HG03439 (cell line): Measurements from ENCODE around the gene GFPT1.
"Not testable (repeated sequence)": the region's sequence is repeated elsewhere in the genome, so short reads cannot be mapped to it uniquely, and the experiment has no call there.

Experiments
- ATAC-seq: cut with Tn5 transposase; IDR thresholded peaks from one replicate; pipeline ENCODE4 v1.9.1; 2021; ENCODE audit warnings: mild to moderate bottlenecking, moderate library complexity; ENCODE audit not compliant: unreplicated experiment

Gene GFPT1

DNA sequence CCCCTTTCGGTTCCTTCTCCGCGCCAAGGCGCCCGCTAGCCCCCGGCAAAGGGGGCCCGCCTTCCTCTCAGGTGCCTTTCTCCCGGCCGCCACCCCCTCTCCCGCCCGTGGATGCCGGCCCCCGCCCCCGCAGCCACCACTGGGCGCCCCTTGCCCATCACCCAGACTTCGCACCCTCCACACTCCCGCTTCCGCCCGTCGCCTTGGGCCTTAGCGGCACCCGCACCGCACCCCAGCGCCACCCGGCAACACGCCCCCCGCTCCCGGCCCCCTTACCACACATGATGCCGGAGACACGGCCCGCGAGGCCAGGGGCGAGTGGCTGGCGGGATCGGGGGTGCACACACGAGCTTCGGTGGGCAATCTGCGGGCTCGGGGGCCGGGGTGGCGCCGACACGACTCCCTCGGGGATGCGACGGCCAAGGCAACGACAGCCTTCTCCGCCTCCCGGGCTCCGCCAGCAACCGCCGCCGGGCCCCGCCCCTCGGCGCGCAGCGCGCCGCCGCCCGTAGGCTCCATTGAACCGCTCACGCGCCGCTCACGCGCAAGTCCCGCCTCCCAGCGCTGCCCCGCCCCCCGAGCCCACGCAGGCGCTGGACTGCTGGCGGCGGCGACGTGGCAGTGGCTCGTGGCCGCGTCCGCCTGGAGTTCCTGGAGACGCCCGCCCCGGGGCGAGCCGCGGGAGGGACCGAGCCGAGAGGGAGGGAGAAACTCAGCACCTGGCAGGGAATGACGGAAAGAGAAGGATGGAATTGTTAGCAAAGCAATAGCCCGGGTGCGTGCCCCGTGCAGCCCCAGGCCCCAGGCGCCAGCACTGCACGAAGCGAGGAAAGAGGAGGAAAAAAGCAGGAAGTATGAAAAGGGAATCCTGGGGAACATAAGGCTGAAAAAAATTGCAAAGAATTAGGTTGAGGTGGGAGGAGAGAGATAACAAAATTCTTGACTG lies at the start of gene GFPT1:
Gene GFPT1 (minus strand): TSS at position 439 of the 946 bp plus-strand sequence. CDS start 156 bp downstream, at position 283.
- peak; percentile 88 for ATAC-seq

DNA sequence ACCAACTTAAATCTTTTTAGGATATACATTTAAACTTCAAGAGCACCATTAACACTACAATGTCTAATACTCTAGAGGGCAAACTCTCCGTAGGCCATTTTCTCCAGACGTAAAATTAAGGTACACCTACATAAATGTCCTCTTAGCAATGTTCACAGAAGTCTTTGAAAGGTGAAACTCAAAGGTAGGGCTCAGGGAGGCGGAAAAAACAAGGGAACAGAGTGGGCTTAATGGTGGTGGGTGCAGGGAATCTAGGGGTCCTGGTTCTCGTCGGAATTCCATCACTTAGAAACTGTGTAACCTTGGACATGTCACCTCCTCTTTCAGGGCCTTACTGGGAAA lies 49.5 kb upstream of the GFPT1 start:
- no peak for ATAC-seq

DNA sequence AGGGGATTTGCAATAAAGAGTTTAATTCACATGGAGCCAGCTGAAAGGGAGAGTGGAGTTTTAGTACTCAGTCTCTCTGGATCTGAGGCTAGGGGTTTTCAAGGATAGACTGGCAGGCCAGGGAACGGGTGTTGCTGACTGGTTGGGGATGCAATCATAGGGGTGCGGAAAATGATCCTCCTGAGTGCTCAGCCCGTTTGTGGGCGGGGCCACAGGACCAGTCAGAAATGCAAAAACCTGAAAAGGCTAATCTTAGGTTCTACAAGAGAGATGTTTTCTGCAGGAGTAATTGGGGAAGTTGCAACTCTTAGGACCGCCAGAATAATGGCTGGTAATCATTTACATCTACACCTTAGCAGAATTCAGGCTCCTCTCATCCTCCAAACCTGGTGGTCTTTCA lies 47.7 kb upstream of the GFPT1 start:
- ATAC-seq: no peak

DNA sequence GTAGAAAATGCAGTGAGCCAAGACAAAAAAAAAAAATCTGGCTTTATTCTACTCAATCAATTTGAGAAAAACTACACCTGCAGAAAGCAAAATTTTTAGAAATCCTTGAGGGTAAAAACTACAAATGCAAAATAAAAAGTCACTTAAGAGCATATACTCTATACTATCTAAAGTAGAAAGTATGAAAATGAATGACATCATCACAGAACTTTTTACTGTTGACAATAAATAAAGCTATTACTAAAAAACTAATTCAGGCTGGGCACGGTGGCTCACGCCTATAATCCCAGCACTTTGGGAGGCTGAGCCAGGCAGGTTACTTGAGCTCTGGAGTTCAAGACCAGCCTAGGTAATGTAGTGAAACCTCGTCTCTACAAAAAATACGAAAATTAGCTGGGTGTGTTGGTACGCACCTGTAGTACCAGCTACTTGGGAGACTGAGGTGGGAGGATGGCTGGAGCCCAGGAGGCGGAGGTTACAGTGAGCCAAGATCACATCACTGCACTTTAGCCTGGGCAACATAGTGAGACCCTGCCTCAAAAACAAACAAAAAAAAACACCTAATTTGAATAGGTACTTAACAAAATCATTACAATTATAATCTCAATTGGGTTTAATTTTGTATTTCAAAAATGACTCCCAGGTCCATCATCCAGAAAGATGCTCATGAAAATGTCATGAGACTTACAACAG lies 42.6 kb upstream of the GFPT1 start:
- ATAC-seq: no peak

DNA sequence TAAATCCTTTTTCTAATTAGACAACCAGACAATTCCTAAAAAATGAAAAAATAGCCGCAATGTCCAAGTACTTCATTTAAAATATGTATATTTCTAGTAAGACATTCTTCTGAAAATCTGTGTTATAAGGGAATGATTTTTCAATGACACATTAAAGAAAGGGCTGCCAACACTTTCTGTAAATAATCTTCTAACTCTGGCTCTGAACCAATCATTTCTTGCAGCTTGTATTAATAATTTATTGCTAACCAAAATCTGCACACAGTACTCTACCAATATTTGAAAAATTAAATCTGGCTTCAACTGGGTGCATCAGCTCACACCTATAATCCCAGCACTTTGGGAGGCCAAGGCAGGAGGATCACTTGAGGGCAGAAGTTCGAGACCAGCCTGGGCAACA lies 42.0 kb upstream of the GFPT1 start:
- ATAC-seq: no peak

DNA sequence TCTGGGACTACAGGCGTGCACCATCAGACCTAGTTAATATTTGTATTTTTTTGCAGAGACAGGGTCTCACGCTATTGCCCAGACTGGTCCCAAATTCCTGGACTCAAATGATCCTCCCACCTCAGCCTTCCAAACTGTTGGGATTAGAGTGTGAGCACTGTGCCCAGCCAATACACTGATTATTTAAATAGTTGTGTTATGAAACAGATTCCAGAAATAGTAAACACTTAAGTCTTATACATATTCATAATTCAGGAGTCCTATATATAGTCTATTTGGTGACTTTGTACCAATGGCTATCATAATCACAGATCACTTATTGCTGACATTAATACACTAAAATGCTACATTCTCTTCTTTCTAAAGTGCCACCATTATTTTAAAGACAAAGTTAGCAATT lies 37.4 kb upstream of the GFPT1 start:
- no peak for ATAC-seq

DNA sequence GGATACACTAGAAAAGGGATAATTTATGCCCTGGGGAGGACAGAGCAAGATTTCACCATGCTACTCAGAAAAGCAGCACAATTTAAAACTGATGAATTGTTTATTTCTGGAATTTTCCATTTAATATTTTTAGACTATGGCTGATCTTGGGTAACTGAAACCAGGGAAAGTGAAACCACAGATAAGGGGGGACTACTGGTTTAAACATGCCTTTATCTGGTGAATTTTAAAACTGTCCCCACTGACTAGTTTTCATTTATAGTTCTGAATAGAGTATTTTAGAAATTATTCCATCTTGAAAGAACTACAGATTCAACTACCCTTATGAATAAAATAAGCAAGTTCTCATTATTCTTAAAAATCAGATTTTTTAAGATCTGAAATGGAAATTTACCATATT lies 35.2 kb upstream of the GFPT1 start:
- no peak for ATAC-seq

DNA sequence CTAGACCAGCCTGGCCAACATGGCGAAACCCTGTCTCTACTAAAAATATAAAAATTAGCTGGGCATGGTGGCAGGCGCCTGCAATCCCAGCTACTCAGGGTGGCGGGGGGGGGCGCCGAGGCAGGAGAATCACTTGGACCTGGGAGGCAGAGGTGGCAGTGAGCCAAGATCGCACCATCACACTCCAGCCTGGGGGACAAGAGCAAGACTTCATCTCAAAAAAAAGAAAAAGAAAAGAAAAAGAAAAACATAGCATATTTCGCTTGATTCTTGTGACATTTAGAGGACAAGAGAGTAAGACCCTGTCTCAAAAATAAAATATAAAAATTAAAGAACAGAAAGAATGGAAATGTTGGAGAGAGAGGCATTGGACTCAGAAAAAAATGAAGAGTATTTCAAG lies 32.1 kb upstream of the GFPT1 start:
- ATAC-seq: not testable (repeated sequence)

DNA sequence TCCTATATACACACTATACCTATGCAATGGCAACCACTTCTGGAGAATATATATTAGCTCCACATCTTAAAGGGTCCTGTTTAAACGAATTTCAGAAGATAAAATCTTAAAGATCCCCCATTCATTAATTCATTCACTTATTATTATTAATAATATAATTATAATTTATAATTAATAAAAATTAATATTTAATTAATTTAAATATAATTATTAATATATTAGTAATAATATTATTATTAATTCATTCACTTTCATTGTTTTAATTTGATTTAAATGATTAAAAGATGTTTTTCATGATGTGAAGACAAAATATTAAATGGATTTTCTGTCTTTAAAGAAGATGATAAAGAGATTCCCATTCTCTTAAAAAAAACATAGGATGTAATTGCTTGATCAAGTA lies 29.1 kb upstream of the GFPT1 start:
- no peak for ATAC-seq

DNA sequence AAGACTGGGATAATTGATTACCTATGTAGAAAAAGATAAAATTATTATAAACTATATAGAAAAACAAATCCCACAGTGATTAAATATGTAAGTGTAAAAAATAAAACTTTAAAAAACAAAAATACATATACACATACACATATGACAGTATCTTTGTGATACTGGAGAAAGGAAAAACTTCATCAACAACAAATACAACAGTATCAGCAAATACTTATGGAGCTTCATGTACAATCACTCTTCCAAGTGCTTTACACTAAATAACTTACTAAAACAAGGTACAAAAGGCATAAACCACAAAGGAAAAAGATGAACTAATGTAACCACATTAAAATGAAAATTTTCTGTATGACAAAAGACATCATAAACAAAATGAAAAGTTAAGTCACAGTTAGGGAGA lies 24.1 kb upstream of the GFPT1 start:
- no peak for ATAC-seq

DNA sequence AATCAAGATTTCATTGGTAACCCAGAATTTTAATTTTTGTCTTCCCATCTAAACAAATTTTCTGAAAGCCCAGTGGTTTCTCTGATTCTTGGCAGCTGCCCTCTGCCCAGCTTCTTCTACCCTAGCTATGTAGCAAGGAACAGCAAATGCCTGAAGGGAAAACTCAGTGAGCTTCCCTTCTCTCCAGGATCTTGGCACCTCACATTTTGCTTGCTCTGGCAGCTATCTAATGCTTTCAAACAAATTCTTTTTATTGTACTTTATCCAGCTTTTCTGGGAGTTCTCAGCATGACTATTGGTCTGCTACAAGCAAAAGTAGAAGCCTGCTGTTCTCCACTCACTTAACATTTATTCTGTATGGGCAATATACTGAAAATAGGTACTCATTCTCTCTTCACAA lies 18.3 kb upstream of the GFPT1 start:
- ATAC-seq: no peak

DNA sequence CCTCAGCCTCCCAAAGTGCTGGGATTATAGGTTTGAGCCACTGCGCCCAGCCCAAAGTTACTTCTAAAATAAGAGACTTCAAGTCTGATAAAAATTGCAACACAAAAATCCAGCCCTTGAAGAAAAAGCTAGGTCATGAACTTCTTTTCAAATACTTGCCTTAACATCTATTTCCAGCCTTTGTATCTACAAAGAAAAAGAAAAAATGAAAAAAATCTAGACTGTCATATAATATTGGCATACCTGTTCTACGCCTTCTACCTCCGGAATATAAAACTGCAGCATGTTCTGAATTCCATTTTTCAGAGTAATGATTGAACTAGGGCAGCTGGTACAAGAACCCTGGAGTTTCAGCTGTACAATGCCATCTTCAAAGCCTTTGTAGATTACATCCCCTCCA lies 13.1 kb upstream of the GFPT1 start:
- no peak for ATAC-seq

DNA sequence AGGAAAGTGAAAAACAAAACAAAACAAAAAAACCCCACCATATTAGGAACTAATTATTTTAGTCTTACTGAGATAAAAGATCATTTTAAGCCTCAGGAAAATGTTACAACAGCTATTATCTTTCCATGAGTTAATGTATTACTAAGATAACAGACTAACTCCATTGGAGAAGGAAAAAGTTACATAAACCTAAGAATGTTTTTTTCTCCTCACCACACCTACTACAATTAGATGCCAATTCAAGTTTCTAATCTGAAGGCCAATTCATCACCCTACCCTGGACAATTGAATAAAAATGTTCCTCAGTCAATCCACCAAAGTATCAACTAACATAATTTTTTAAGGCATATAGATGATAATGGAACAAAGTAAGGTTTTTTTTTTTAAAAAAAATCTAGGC lies 10.2 kb upstream of the GFPT1 start:
- ATAC-seq: no peak

DNA sequence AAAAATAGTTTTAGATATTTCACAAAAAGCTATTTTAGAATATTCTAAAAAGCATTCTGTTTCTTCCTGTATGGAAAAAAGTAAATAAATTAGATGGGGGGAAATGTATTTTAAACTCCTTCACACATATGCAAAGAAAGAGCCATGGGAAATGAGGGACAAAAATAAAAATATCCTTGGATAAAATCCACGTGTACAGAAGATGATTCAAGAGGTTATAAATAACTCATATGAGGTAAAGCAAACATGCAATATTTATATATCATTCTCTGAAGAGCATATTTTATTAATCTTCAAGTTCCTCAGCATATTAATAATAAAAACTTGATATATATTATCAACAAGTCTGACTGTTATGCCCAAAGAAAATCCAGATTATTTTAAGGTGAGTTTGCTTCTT lies 8.8 kb upstream of the GFPT1 start:
- ATAC-seq: no peak

DNA sequence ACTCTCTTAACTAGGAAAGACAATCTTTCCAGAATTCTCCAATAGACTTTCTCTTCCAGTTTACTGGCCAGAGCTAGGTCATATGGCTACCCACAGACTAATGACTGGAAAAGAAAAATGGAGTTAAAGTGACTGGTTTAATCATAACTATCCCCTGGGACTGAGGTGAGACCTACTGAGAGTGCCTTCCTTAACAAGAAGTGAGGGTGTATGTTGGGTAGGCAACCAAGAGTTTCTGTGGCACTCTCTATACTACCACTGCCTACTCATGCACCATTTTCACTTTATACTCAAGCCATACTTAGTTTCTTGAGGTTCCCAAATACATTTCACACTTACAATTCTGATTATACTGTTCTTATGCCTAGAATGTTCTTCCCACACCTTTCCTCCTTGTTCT lies 6.9 kb upstream of the GFPT1 start:
- no peak for ATAC-seq

DNA sequence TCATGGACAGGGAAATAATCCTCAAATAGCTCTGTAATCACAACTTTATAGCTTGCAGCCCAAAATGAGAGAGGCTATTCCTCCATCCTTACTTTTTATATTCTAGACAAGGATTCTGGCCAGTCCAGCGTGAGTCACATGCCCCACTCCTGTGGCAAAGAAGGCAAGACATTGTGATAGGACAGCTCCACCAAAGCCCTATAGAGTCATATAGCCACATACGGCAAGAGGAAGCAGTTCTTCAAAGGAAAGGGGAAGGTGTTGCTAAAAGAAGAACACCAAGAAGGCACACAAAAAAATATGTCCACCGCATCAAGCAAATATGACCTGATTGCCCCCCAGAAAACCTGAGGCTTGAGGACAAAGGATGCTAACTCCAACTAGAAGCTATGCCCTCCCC lies 3.4 kb upstream of the GFPT1 start:
- no peak for ATAC-seq

DNA sequence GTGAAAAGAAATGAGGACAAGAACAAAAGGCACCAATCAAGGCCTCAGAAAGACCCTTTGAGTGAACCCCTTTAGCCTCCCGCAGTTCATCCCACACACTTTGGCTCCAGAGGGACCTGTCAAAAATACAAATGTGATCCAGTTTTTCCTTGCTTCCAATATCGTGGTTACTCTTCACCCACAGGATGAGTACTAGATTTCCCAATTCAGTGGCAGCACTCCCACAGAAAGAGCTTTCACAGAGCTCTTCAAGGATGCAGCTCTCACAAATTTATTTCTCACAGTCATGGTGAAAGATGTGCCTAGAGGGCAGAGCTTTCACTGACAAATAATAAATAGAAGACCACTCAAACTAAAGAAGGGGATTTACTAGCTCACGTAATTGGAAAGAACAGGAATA lies 3.0 kb upstream of the GFPT1 start:
- ATAC-seq: no peak

DNA sequence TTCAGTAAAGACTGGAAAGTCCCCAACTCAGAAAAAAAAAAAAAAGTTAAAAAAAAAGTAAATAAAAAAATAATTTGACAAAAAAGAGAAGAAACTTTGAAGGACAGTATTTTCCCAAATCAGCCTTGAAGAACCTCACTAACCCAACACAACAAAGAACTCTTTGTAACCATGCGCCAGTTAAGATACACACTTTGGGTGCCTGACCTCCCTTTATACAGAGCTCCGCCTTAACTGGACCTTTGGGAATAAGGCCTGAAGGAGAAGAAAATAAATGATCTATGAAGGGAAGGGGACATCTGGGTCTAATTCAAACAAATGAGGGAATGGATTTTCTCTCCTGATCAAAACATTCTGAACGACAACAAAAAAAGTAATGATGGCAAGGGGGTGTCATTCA lies 2.2 kb upstream of the GFPT1 start:
- no peak for ATAC-seq

DNA sequence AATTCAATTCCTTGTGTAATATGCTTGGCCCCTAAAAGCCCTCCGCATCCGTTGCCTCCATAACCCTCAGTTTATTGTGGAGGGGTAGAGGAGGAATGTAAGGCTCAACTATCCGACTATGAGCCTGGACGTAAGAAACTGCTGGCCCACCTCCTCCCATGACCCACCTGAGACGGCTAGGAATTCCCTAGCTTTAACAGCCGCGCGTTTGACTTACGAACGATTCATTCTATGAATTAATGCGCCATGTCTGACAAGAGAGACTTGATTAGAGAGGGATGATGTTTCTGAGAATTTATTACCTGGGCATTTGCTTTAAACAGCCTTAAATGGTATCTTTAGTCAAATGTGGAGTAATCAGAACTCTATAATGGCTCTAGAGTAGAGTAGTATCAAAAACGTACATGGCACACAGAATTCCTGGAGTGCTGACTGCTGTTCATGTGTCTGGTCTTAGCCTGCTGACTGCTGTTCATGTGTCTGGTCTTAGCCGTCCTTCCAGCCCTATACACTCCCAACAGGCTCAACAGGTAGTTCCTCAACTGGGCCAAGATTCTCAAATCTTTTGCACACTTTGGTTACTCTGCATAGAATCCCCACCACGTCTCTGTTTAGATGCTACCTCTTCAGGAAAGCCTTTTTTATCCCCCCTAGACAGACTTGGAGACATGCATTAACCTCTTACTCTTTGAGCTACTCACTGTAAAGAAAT lies 899 bp upstream of the GFPT1 start:
- no peak for ATAC-seq

DNA sequence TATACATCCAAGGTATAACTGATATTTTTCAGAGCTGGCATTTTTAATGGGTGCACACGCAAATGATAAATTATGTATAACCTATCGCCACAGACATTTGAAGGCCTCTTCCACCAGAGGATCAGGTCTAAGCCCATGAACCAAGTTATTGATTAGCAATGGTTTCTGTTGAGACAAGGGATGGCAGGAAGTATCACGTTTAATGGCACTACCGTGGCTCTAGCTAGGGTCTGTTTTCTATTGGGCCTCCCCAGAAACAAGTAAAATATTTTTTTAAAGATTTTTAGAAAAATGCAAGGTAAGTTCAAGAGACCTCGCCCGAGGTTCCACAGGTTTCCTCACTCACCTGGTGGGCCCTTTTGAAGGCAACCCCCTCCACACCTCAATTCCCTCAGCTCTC lies 667 bp downstream of the GFPT1 start:
- peak; percentile 10 for ATAC-seq

DNA sequence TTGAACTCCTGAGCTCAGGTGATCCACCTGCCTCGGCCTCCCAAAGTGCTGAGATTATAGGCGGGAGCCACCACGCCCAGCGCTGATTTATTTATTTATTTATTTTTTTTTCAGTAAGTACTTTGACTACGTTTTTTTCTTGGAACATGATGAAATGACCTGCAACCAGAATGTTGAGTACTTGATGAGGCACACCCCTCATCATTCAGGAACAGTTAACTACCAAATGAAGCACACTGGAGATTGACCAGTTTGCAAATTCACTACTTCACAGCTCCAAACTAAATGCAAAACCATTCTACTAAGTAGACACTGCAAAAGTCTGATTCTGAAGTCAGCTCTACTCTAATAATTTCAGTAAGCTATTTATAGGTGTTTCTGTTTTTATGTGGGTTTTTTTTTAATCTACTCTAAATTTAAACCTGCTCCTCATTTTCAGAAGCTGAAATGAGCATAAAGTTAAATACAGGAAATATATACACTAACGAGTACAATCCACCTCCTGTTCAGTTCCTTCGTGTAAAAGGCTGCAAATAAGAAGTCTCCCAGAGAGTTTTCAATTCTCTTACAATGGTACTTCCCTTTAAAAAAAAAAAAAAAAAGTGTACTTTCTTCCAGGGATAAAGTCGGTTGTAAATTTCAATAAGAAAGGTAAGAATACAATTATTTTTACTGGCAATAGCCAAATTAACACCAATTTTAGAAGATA lies 1.4 kb downstream of the GFPT1 start:
- no peak for ATAC-seq
